HuH-7 (cell line): Measurements from ENCODE around the gene TPM4.
"Not testable (repeated sequence)": the region's sequence is repeated elsewhere in the genome, so short reads cannot be mapped to it uniquely, and the experiment has no call there.

Experiments
- DNase-seq: peaks from one replicate; pipeline ENCODE4 v3.0.0; 2011; ENCODE audit warnings: low spot score

TPM4 gene

DNA sequence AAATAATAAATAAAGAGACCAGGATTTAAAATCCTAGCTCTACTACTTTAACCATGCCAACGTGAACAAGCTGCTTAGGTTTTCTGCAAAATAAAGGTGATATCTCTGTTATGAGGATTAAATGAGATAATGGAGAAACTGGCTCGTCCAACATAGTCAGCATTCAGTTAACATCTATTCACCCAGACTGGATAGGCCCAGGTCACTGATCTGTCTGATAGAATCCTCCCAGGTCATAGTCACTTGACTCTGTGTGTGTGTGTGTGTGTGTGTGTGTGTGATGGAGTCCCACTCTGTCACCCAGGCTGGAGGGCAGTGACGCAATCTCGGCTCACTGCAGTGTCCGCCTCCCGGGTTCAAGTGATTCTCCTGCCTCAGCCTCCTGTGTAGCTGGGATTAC lies 22.5 kb downstream of the TPM4 start:
- no peak for DNase-seq

DNA sequence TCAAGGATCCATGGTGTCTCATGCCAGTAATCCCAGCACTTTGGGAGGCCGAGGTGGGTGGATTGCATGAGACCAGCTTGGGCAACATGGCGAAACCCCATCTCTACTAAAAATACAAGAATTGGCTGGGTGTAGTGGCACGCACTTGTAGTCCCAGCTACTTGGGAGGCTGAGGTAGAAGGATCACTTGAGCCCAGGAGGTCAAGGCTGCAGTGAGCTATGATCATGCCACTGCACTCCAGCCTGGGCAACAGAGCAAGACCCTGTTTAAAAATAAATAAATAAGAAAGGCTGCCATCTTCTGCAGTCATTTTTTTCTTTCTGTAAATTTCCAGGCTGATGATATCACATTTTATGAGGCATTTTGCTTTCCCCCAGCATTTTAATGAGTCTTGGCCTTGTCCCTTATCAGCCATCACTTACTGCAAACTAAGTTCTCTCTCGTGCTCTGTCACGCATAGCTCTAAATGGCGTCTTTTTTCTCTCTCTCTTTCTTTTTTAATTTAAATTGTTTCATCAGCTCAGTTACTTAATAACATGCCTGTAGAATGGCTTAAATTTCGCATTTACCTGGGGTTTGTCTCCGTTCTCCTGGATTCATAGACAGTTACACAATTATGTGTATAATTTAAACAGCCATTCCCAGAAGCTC lies 23.1 kb downstream of the TPM4 start:
- DNase-seq: not testable (repeated sequence)

DNA sequence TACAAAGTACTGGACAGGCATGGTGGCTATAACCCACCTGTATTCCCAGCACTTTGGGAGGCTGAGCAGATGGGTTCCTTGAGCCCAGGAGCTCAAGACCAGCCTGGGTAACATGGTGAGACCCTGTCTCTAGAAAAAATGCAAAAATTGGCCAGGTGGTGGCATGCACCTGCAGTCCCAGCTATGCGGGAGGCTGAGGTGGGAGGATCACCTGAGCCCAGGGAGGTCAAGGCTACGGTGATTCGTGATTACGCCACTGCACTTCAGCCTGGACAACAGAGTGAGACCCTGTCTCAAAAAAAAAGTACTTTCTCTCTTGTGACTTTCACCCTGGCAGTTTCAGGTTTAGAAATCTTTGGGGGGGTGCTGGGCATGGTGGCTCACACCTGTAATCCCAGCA lies 24.2 kb downstream of the TPM4 start:
- no peak for DNase-seq

DNA sequence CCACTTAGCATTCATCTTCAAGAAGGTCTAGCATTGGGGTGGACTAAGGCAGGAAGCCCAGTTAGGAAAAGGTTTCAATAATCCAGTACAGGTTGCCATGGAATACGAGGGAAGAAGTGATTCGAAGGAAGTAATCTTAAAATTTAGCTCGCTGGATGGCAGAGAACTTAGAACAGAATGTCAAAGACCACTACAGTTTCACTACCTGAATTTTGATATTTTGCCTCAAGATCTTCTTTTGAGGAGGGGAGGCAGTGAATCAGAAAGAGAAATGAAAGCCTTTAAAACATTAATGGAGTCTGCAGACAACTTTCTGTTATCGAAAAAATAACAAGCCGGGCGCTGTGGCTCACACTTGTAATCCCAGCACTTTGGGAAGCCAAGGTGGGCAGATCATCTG lies 28.4 kb downstream of the TPM4 start:
- no peak for DNase-seq

DNA sequence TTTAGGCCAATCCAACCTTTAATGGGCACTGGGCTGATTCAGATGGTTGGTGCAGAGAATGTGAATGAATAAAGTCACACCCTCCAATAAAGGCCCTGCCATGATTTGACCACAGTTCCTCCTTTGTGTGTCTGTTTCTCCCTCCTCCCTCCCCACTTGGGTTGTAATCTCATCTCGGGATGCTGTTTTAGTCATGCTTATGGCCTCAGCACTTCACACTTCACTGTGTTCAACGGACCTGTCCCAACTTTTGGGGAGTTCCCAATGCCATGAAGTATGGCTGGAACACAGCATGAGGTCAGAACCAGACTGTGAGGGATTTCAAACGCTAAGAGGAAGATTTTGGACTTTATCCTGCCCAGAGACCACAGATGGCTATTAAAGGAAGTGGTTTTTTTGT lies 29.8 kb downstream of the TPM4 start:
- DNase-seq: no peak

DNA sequence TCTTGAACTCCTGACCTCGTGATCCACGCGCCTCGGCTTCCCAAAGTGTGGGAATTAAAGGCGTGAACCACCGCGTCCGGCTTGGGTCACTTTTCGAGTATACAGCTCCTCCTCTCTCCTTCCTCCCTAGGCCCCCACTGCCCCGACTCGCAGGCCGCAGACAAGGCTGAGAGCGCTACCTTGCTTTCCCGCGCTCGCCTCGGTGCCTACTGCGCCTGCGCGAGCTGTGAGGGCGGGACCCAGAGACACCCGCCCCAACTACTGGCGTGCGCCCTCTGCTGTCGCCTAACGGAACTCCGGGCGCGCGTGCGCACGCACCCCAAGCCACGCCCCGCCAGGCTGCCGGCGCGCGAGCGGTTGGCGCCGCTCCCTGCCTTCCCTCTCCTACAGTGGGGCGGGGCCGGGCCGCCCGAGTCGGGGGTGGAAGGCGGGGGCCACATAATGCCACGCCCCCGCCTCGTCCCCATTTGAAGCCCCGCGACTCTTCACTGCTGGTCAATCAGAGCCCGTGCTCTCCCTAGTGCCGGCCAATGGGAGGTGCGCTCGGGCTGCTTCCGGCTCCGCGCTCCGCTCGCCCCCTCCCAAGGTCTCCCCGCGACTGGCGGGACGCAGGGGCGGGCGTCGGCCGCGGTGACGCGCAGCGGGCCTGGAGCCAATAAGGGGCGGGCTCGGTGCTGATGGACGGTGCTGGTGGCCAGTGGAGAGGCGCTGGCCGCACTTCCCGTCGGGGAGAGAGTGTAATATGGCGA lies 35.0 kb downstream of the TPM4 start, which contains the start of gene RAB8A:
TSS of gene RAB8A (plus strand) at position 730 of the 749 bp plus-strand sequence. CDS start at position 743, 13 bp downstream.
- DNase-seq: peak; percentile 96

DNA sequence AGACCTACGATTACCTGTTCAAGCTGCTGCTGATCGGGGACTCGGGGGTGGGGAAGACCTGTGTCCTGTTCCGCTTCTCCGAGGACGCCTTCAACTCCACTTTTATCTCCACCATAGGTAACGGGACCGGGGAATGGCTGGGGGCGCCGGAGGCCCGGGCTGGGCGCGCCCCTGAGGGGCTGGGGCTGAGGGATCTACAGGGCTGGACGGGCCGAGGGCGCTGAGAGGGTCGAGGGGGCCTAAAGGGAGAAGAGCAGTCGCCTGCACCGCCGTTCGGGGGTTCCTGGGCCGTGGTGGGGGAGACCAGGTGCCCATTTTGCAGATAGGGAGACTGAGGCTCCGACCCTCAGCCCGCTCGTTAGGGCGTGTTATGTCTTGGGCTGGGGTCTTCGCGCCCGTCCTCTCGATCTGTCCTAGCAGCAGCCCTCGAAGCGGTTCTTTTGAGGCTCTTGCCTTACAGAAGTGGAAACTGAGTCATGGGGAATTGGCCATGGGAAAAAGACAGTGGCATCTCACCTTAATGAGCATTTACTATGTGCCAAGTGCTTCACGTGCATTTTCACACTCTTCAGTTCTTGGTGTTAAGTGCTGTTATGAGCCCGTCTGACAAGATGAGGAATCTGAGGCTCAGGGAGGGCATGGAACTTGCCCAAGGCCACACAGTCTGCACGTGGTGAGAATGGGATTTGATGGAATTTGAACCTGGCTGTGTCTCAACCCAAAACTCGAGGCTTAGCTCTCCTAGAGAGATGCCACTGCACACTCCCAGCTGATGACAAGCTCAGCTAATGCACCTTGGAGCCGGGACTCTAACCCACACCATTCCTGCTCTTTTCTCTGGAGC lies 35.8 kb downstream of the TPM4 start:
- DNase-seq: no peak

DNA sequence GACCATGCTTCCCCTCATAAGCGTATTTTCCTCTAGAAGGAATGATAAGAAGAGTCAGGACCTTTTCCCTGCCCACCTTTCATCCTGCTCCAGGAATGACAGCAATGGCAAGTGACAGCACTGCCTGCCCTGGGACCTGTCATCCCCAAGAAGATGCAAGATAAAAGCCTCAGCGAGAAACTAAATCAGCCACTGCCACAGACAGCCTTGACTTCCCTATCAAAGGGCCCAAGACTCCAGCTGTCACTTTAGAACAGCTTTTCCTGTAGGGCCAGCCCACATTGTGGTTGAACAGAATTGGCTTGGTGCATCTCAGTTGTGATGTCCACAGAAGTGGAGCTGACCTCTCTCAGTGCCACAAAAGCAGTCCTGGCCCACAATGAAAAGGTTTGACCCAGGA lies 36.5 kb downstream of the TPM4 start:
- no peak for DNase-seq

DNA sequence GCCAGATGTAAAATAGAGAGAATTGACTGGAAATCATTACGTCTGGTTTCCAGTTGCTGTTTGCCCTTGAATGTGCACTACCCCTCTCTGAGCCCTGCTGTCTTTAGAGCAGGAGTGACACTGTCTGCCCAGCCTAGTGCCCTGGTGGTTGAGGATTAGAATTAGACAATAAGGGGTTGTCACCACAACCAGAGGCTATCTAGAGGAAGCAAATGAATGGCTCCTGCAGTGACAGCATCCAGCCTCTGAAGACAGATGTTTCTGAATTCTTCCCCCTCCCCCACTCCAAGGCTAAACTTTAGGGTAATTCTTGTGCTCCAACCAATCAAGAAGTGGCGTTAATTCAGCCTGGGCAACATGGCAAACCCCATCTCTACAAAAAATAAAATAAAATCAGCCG lies 37.4 kb downstream of the TPM4 start:
- DNase-seq: no peak

DNA sequence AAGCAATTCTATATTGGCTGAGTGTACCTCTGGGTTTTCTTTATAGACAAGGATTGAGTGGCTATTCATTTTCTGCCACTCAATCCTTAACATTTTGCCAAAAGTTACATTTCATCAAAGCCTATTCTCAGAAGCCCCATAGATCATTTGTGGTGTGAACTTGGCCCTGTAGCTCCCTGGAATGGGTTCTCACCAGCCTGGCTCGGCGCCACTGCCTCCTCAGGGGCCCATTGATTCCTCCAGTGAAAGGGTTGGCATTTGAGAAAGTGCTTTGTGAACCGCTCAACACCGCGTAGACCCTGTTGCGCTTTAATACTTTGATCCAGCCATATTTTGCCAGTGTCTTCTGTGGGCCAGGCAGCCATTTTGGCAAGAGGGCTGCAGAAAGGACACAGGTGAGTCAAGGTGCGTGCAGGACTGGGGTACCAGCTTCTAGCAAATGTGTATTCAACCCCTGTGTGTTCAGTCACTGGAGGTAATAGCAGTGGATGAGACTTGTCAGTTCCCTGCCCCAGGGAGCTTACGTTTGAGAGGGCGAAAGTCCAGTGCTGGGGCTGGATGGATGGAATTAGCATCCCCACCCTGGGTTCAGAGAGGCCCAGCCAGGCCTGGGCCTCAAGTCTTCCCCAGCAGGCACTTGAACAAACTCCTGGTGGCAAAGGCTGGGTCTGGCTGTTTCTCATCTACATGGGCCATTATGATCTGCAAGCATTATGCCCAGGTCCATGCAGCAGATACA lies 39.2 kb downstream of the TPM4 start:
- DNase-seq: no peak

DNA sequence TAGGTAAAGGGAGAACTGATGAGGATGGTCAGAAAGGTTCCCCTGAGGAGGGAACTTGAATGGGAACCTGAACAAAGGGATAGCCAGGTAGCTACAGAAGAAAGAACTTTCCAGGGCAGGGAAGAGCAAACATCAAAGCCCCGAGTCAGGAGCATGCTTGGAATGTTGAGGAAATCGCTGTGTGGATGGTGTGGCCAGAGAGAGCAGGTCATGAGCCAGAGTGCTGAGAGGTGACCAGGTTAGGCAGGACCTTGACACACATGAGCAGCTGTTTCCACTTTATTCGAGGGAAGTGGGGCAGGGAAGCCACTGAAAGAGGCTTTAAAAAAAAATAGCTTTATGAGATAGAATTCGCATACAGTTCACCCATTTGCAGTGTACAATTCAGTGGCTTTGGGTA lies 39.8 kb downstream of the TPM4 start:
- DNase-seq: no peak

DNA sequence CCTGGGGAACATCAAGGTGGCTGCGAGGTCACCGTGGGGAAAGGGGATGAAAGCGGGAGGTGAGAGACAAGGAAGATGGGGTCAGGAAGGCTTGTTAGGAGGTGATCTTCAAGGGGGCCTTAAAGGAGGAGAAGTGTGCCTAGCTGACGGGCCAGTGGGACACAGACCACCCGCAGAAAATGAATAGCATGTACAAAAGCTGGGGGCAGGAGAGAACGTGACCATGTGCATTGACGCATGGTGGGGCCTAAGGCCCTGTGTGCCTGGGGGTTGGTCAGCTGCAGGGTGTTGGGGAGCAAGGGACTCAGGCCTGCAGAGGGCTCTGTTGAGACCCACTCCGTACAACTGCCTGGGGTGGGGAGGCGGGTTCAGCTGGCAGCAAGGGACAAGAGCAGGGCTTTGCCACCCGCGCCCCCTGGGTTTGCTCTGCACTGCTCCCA lies 41.3 kb downstream of the TPM4 start:
- DNase-seq: no peak

DNA sequence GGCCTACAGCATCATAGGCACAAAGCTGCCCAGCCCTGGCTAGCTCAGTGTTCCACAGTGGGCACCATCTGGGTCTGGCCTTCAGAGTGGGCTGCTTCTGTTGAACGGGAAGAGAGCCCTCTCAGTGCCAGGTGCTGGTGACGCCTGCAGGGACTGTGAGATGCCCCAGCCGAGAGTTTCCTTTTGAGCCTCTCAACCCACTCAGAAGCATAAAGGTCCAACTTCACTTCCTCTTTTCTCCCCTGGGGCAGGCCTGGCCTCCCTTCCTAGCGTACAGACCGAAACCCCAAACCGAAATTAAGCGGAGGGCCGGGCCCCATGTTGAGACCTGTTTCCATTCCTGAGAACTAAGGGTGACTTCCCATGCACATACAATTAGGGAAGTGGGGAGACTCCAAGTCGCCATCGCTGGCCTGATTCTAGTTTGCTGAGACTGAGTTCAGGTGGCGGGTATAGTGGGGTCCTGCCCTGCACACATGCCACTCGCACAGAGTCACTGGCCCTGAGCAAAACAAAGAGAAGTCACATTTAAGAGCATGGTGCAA lies 42.3 kb downstream of the TPM4 start:
- DNase-seq: no peak

DNA sequence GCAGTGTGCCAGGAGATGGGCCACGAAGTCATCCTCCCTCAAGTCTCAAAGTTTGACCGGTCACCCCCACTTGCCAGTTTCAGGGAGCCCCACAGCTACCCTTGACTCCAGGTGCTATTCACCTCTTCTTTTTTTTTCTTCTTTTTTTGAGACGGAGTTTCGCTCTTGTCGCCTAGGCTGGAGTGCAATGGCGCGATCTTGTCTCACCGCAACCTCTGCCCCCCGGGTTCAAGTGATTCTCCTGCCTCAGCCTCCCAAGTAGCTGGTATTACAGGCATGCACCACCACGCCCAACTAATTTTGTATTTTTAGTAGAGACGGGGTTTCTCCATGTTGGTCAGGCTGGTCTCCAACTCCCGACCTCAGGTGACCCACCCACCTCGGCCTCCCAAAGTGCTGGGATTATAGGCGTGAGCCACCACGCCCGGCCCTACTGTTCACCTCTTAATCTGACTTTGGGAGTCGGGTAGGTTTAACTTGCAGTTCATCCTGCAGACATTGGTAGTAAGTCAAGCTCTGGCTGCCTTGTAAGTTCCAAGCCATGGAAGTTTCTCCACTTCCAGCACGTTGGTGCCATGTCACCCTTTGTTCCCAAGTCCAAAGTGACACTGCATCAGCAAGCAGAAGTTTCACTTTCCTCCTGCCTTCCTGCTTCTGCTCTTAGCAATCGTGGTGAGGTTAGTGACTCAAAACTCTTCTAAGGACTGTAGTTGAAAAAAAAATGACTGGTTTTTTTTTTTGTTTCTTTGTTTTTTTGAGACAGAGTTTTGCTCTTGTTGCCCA lies 43.0 kb downstream of the TPM4 start:
- not testable (repeated sequence) for DNase-seq

DNA sequence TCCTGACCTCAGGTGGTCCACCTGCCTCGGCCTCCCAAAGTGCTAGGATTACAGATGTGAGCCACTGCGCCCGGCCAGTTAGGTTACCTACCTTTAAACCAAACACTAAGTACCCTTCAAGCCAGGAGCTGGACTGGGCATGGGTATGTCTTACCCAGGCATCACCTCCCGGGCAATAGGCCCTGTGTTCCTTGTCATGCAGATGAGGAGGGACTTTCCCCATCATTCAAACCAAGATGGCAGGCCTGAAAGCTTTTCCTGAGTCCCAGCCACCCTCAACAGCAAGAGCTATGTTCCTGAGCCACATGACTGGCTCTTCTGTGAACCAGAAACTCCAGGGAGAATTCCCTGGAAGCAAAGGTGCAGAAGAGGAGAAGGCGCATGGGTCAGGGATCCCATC lies 44.8 kb downstream of the TPM4 start:
- no peak for DNase-seq

DNA sequence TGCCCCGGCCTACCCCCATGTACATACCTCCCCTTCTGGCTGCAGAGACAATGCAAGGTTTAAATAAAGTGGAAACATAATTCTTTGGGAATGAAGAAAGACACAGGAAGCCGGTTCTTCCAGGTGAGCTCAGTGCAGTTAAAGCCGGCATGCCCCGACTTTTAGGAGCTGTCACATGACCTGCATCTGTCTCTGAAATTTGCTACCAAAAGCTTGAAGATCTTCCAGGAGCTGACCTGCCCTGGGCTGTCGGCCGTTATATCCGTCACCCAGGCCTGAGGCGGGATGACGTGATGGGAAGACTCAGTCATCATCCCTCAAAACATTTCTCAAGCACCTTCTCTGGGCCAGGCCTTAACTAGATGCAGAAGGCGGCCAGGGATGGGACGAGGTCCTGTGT lies 45.7 kb downstream of the TPM4 start:
- DNase-seq: no peak

DNA sequence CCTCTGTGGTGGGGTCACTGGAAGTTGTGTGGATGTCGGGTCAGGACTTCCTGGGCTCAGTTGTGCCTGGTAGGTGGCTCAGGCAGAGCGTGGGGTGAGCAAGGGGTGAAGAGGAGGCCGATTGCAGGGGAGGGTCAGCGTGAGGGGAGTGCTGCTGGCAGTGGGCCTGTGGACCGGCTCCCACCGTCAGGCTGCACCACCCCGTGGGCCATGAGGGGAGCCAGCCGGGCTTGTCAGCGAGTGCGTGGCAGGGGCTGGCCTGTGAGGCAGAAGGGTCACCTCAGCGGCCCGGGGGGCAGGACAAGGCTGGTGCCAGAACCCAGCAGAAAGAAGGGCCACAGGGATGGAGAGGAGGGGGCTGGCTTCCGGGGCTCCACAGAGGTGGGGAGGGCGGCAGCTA lies 48.7 kb downstream of the TPM4 start:
- DNase-seq: no peak

DNA sequence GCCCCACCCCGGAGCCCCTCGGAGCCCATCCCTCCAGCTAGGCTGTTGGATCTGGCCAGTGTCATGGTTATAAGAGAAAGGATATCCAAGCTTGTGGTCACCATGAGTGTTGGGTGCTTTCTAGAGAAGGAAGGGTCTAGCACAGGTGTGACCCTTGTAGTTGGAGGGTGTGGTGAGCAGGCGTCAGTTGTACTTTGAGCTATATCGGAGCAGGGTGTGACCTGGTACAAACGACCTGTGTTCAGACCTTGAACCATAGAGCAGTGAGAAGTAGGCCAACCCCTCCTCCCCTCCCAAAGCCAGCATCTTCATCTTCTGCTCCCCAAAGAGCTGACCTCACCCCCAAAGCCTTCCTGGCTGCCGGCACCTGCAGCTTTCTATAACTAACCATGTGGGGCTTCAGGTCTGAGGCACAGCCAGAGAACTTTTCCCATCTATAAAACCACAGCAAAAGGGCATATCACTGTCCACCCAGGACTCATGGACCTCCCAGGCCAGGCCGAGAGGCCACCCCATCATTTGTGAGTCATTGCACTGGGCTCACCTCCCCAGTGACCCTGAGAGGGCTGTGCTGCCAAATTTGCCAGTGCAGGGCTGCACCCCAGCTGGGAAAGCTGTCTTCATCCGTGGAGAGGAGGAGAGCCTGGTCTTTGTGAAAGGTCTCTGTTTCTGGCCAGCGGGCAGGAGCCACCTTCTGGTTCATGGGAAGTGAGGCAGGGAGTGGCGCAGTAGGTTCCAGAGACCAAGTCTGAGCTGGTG lies 49.6 kb downstream of the TPM4 start:
- no peak for DNase-seq

DNA sequence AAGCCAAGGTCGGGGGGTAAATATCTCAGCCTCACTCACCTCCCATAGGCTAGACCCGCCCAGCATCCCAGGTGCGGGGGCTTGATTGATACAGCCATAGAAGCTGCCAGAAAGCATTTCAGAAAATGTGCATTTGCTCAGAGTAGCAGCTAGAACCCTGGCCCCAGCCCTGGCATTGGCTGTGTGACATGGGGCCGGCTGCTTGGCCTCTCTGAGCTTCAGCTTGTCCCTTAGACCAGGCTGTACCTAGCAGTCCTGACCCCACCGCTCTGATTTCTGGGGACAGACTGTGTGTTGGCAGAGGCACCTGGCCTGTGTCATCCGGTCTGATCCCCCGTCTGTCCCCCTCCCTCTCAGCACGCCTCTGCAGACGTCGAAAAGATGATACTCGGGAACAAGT lies 50.8 kb downstream of the TPM4 start:
- DNase-seq: no peak

DNA sequence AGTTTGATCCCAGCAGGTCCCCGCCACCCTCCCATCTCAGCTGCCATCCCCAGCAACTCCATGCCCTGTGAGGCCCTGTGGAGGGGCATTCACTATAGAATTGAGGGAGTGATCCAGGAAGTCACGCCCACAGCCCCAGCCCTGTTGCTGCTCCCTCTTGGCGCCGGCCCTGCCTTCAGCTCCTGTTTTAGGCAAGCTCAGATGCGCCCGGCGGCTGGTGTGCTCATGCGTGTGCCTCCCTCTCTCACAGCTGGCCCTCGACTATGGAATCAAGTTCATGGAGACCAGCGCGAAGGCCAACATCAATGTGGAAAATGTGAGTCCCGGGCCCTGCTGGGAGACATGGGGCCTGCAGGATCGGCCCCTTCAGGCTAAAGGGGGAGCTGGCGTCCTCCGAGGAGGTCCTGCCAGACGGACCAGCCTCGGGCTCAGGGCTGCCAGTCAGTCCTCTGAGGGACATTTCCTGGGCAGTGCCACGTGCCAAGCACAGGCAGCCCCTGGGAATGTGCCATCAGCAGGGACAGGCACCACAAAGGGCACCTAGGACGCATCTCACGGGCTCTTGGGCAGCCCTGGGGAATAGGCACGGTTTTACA lies 51.6 kb downstream of the TPM4 start:
- DNase-seq: no peak
